Skeletal muscle satellite cell (primary cell): ENCODE results near the gene CLUH.
A peak's percentile ranks its signal among the peaks of the same experiment; 100 is the strongest.

Source experiments
- H3K27me3 ChIP-seq: 2 replicates; pipeline ENCODE4 v1.7.0; 2013; ENCODE audit warnings: low read length; ENCODE audit not compliant: control insufficient read depth, insufficient read depth
- H3K36me3 ChIP-seq: 2 replicates; pipeline ENCODE4 v1.7.0; 2013; ENCODE audit warnings: mild to moderate bottlenecking, control low read depth, low read length; ENCODE audit not compliant: insufficient read depth
- H3K4me1 ChIP-seq: 2 replicates; pipeline ENCODE4 v1.7.0; 2013; ENCODE audit warnings: low read length; ENCODE audit not compliant: control insufficient read depth, insufficient read depth
- H3K4me2 ChIP-seq: 2 replicates; pipeline ENCODE4 v1.7.0; 2013; ENCODE audit warnings: mild to moderate bottlenecking, low read length
- H3K4me3 ChIP-seq: 2 replicates; pipeline ENCODE4 v1.7.0; 2013; ENCODE audit warnings: low read length
- H3K9ac ChIP-seq: 2 replicates; pipeline ENCODE4 v1.7.0; 2013; ENCODE audit warnings: mild to moderate bottlenecking, low read depth, low read length, moderate library complexity
- H3K9me3 ChIP-seq: replicated peaks from 2 replicates; pipeline ENCODE4 v1.7.0; 2013; ENCODE audit warnings: mild to moderate bottlenecking, control low read depth, low read length

Gene CLUH

DNA sequence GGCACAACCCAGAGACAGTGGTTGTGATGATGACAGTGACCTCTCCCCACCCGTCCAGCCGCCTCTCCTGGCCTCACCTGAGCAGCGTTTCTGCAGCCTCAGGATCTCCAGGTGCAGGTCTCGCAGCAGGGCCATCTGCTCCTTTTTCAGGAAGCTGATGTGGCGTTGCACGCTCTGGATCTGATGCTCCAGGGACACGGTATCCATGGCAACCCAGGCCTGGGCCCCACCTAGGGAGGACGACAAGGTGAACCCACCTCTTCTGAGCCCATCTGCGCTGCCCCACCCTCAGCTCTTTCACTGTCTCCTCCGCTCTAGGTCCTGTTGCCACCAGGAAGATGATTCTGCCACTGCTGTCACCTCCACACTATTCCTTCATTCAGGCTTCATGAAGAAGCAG is 23.4 kb upstream of the CLUH start:
- no peaks in the 10 kb centered on the region for H3K4me1 ChIP-seq
- H3K4me2 ChIP-seq: no peak overlapping the region
- peaks cover 16% of the 10 kb centered on the region for H3K27me3 ChIP-seq
- H3K9ac ChIP-seq: no peak overlapping the region
- H3K4me3 ChIP-seq: no peak overlapping the region
- H3K9me3 ChIP-seq: no peaks in the 10 kb centered on the region
- no peaks in the 10 kb centered on the region for H3K36me3 ChIP-seq

DNA sequence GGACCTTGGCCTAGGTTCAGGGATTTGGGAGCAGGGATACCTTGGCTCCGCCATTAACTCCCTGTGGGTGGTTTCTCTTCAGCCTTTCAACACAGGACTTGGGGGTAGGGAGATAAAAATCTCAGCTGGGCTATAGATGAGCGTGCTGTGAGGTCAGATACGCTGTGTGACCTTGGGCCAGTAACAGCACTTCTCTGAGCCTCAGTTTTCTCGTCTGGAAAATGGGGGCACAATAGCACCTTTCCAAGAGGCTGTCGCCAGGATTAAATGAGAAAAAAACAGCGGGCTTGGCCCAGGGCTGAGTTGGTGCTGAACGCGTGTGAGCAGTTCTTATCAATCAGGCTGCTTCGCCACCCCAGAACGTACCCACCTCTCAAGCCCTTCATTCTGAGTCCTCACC is 20.2 kb upstream of the CLUH start:
- Histone ChIP-seq H3K4me3 (no peak overlapping the region), H3K9me3 (no peaks in the 10 kb centered on the region), H3K4me1 (no peaks in the 10 kb centered on the region), H3K36me3 (no peaks in the 10 kb centered on the region), H3K9ac (no peak overlapping the region), H3K27me3 (peaks cover 25% of the 10 kb centered on the region), H3K4me2 (no peak overlapping the region)

DNA sequence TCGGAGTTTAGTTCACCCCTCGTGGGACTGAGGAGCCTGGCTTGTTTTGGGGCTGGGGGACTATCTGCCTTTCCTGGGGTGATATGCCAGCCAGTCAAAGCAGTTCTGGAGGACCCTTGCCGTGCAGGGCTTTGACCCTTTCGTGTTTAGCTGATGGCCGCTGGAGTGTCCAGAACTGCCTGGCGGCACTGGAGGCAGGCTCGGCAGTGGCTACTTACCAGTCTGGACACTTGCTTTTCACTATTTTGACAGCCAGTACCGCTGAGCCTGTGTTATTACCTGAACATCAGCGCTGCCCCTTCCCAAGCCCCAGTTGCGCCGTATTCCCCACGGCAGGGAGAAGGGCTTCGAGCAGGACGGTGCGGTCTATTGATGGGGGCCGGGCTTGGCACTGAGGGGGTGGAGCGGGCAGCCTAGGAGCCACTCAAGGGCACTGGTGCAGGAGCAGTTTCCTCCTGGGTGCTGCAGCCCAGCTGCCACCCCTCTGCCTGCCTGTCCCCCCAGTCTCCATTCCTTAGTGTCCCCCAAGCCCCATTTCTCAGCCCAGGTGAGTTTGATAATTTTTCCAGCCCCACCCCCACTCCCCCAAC is 19.3 kb upstream of the CLUH start:
- H3K4me3 ChIP-seq: no peak overlapping the region
- no peaks in the 10 kb centered on the region for H3K4me1 ChIP-seq
- H3K9ac ChIP-seq: no peak overlapping the region
- no peaks in the 10 kb centered on the region for H3K9me3 ChIP-seq
- peaks cover 25% of the 10 kb centered on the region for H3K27me3 ChIP-seq
- no peak overlapping the region for H3K4me2 ChIP-seq
- no peaks in the 10 kb centered on the region for H3K36me3 ChIP-seq

DNA sequence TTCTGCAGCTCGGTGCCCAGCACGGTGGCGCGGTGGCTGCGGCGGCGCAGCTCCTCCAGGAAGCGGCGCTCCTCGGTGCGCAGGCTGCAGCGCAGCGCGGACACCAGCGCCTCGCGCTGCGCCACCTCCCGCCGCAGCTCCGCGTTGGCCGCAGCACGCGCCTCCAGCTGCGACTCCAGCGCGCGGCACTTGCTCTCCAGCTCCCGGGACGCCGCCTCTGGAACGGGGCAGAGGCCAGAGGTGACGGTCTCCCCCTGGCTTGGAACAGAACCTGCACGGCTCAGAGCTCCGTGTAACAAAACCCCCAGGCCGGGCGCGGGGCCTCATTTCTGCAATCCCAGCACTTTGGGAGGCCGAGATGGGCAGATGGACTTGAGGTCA is 13.2 kb upstream of the CLUH start:
- H3K36me3 ChIP-seq: no peaks in the 10 kb centered on the region
- H3K4me1 ChIP-seq: peaks cover 4% of the 10 kb centered on the region
- H3K27me3 ChIP-seq: peaks cover 47% of the 10 kb centered on the region
- H3K9ac ChIP-seq: no peak overlapping the region
- peak overlapping the region; percentile 47 for H3K4me3 ChIP-seq
- peak overlapping the region; percentile 69 for H3K4me2 ChIP-seq
- H3K9me3 ChIP-seq: no peaks in the 10 kb centered on the region

DNA sequence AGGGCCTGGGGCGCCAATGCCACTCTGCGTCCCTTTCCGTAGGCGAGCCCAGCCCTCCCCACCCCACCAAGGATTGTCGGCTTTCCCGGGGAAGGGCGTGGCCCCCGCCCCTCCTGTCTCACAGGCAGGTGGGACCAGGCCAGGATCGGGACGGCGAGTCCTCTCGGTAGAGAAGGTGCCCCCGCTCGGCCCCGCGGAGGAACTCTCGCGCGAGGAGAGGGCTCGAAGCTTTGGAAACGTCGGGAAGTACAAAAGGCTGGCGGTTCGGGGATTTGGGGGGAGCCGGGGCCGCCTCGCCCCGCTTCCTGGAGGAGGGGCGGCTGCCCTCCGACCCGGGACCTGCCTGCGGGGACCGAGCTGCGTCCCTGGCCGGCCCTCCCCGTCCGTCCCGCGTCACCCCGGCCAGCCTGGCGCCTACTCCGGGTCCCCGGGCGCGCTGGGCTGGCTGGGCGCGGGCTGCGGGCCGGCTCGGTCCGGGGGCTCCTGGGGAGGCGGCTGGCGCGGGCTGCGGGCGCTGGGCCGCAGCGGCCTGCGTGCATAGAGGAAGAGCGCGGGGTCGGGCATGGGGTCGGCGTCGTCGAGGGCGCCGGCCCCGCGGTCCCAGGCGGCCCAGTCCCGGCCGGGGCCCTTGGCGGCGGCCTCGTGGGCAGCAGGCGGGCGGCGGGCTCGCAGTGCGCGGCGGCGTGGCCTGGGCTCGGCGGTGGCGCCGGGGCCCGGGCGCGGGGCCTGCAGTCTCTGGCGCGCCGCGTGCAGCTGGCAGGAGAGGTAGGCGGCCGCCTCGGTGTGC is 12.6 kb upstream of the CLUH start:
- Histone ChIP-seq H3K4me3 (peak overlapping the region; percentile 47), H3K27me3 (peaks cover 46% of the 10 kb centered on the region), H3K36me3 (no peaks in the 10 kb centered on the region), H3K4me1 (peaks cover 4% of the 10 kb centered on the region), H3K9ac (no peak overlapping the region), H3K4me2 (peak overlapping the region; percentile 69), H3K9me3 (no peaks in the 10 kb centered on the region)

DNA sequence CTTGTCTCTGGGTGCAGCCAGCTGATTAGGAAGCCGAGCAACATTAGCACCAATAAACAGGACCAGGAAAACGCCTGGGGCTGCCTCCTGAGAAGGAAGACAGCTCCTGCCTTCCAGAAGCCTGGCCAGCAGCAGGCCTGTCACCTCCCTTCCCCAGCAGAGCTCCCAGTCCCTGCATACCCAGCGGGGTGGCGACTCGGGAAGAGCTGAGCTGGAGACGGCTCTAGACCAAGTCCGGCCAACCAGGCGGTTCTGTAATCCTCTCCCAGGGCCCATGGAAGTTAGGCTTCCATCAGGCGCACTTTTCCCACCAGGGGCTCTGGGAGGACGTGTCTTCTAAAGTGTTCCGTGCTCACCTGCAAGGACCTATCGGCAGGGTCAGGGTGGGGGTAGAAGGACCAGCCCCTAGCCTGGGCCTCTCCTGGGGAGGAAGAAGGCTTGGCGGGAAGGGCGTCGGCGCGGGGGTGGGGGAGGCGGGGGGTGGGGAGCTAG is 12.0 kb upstream of the CLUH start:
- Histone ChIP-seq H3K27me3 (peaks cover 44% of the 10 kb centered on the region), H3K4me1 (peaks cover 4% of the 10 kb centered on the region), H3K9me3 (no peaks in the 10 kb centered on the region), H3K9ac (no peak overlapping the region), H3K36me3 (no peaks in the 10 kb centered on the region), H3K4me3 (no peak overlapping the region), H3K4me2 (no peak overlapping the region)

DNA sequence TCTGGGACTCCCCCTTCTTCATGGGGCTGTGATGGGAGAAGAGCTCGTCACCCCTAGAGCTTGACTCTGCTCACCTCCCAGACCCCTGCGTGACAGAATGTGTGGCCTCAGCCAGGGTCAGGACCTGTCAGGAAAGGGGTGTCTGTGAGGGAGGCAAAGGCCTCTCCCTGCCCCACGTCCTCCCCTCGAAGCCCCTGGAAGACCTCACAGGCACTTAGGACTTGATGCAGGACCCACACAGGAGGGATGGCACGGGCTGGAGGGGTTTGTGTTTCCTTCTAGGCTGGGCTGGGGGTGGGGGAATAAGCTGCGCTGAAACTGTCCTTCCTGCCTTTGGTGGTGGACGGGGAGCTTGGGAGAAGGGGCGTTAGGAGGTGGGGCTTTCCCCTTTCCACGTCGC is 11.0 kb upstream of the CLUH start:
- Histone ChIP-seq H3K27me3 (peaks cover 39% of the 10 kb centered on the region), H3K4me2 (no peak overlapping the region), H3K9ac (no peak overlapping the region), H3K4me1 (peaks cover 4% of the 10 kb centered on the region), H3K4me3 (no peak overlapping the region), H3K36me3 (no peaks in the 10 kb centered on the region), H3K9me3 (no peaks in the 10 kb centered on the region)

DNA sequence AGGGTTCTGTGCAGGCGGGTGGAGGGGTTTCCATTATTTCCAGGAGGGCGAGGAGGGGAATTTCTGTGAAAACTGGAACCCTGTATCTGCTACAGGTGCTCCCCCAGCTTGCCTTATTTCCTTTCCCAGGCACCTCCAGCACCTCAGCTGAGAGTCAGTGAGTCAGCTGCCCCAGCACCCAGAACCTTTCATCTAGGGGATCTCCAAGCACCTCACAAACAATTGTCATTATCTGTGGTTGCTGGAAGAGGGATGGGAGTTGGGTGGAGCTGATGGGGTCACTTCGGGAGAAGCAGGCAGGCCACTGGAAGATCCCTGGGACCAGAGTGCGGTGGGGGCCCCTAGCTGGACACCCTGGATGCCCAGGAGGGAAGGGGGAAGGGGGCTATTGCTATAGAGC is 10.0 kb upstream of the CLUH start:
- peaks cover 4% of the 10 kb centered on the region for H3K4me1 ChIP-seq
- no peak overlapping the region for H3K4me2 ChIP-seq
- H3K27me3 ChIP-seq: peaks cover 39% of the 10 kb centered on the region
- no peaks in the 10 kb centered on the region for H3K36me3 ChIP-seq
- no peaks in the 10 kb centered on the region for H3K9me3 ChIP-seq
- H3K9ac ChIP-seq: no peak overlapping the region
- H3K4me3 ChIP-seq: no peak overlapping the region

DNA sequence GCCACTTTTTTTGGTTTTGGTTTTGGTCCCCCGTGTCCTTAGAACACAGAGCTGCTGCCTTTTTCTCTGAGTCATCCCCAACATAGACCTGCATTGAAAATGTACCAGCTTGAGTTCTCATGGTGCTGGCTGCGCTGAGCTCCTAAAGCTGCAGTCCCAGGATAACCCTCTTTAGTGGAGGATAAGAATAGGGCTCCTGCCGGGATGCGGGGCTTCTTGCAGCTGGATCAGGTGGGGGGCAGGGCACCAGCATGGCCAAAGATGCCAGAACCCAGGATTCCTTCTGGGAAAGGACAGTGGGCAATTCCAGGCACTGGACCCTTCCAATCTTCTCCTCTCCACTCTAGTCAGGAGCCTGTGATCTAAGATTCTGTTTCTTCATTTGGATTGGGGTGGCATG is 8.3 kb upstream of the CLUH start:
- Histone ChIP-seq H3K4me2 (no peak overlapping the region), H3K9ac (no peak overlapping the region), H3K27me3 (peaks cover 32% of the 10 kb centered on the region), H3K9me3 (no peaks in the 10 kb centered on the region), H3K4me3 (no peak overlapping the region), H3K4me1 (peaks cover 3% of the 10 kb centered on the region), H3K36me3 (no peaks in the 10 kb centered on the region)

DNA sequence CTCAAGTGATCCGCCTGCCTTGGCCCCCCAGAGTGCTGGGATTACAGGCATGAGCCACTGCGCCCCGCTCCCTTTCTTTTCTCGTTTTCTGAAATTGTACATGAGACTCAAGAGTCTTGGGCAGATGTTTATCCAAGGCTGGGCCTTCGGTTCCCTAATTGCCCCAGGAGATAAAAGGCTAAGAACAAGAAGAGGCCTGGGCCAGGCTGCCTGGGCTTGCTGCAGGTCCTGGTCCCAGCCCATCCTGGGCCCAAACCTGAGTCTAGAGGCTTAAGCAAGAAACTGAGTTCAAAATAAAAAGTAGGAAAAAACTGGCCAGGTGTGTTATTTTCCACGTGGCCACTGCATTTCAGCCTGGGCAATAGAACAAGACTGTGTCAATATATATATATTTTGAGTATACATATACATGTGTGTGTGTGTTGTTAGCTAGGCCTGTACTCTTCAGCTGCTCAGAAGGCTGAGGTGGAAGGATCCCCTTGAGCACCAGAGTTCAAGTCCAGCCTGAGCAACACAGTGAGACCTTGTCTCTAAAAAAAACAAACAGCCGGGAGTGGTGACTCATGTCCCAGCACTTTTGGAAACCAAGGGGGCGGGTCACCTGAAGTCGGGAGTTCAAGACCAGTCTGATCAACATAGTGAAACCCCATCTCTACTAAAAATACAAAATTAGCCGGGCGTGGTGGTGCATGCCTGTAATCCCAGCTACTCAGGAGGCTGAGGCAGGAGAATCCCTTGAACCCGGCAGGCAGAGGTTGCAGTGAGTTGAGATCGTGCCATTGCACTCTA is 6.8 kb upstream of the CLUH start:
- H3K9ac ChIP-seq: no peak overlapping the region
- H3K4me3 ChIP-seq: no peak overlapping the region
- no peaks in the 10 kb centered on the region for H3K4me1 ChIP-seq
- H3K36me3 ChIP-seq: no peaks in the 10 kb centered on the region
- no peaks in the 10 kb centered on the region for H3K9me3 ChIP-seq
- H3K4me2 ChIP-seq: no peak overlapping the region
- H3K27me3 ChIP-seq: peaks cover 20% of the 10 kb centered on the region

DNA sequence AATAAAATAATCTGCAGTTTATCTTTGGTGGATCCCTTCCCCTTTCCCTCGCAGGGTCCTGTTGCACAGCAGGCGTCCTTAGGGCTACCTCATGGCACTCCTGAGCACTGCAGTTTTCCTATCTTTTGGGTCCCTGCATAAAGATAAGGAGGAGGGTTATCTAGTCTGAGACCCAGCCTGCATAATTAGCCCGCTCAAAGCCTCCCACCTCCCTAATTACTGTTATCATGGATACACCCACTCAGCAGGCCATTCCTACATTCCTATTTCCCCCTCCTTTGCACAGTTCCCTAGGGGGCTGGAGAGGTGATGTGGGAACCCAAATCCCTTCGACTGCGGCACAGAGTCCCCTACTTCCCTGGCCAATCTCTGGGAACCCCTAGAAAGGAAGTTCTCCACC is 5.1 kb upstream of the CLUH start:
- no peak overlapping the region for H3K4me3 ChIP-seq
- peaks cover 9% of the 10 kb centered on the region for H3K4me1 ChIP-seq
- H3K9me3 ChIP-seq: no peaks in the 10 kb centered on the region
- no peak overlapping the region for H3K4me2 ChIP-seq
- no peak overlapping the region for H3K9ac ChIP-seq
- peaks cover 6% of the 10 kb centered on the region for H3K27me3 ChIP-seq
- H3K36me3 ChIP-seq: no peaks in the 10 kb centered on the region
